K562 (cell line): ENCODE measurements around the gene ZKSCAN1. TPM values are rescaled to one million over a fixed set of nuclear protein-coding genes. Genes with fewer than 3 reads are reported as not detected.
A peak's percentile ranks its signal among the peaks of the same experiment; 100 is the strongest.

Experiments used
- ATAC-seq: fragments of 200-7000 bp; cut with Tn5 transposase; 3 replicates; pipeline ENCODE4 v1.9.1; 2020; ENCODE audit warnings: moderate library complexity
- BruUV-seq: library from RNA; stranded (reverse); fragments of 400-500 nt; replicated peaks from 2 replicates; lab custom pipeline; 2021; lab: Mats Ljungman, UMichigan
- CTCF ChIA-PET: fragments of 300-600 bp; formaldehyde crosslinking; extraction: SDS; loops from one replicate; lab custom pipeline; 2021; ENCODE audit warnings: low intra/inter-chr PET ratio; lab: Yijun Ruan, JAX
- POLR2A ChIA-PET: fragments of 300-600, 350-650 bp; sonication (Branson Sonifier 250); formaldehyde crosslinking; extraction: SDS; loops from one replicate; lab custom pipeline; 2021; ENCODE audit warnings: antibody characterized with exemption, inconsistent platforms; lab: Yijun Ruan, JAX
- DNase-seq, 4 experiments: peaks; one replicate each; pipeline versions ENCODE4 v3.0.0 to v3.0.0-alpha.2; 2011 to 2018; ENCODE audit warnings: low spot score in 3 of 4, mixed read lengths in 3 of 4; ENCODE audit errors: extremely low read depth in 1 of 4
- FAIRE-seq: peaks from 2 replicates; lab custom pipeline; 2011; peaks lifted over from hg19 to GRCh38; lab: Jason Lieb, UNC
- H2AFZ ChIP-seq: 2 replicates; pipeline ENCODE4 v1.6.0; 2011; ENCODE audit warnings: low read depth, low read length, control low read depth, inconsistent platforms
- H3K27ac ChIP-seq: fragments of 200-600 bp; 3 replicates; pipeline ENCODE4 v1.8.0; 2011; ENCODE audit warnings: low read depth, mild to moderate bottlenecking, control low read depth, inconsistent platforms, low read length, moderate library complexity, mixed read lengths; ENCODE audit errors: extremely low read depth
- H3K27me3 ChIP-seq, 2 experiments: fragments of 300-600 bp in 1 of 2; 2 replicates in 1 of 2; 3 replicates in 1 of 2; pipeline versions ENCODE4 v1.6.0 to v1.8.0; 2011; ENCODE audit warnings: inconsistent platforms in 2 of 2, low read length in 2 of 2, mild to moderate bottlenecking in 1 of 2, mixed read lengths in 1 of 2, moderate library complexity in 1 of 2; ENCODE audit not compliant: control insufficient read depth in 2 of 2, insufficient read depth in 2 of 2
- H3K36me3 ChIP-seq: fragments of 300-600 bp; 3 replicates; pipeline ENCODE4 v1.8.0; 2011; ENCODE audit warnings: mild to moderate bottlenecking, low read length, inconsistent platforms; ENCODE audit not compliant: control insufficient read depth, insufficient read depth
- H3K4me1 ChIP-seq, 2 experiments: fragments of 200-600 bp in 1 of 2; replicated peaks in 1 of 2; 2 replicates in 1 of 2; 3 replicates in 1 of 2; pipeline versions ENCODE4 v1.5.1 to v1.8.0; 2011; ENCODE audit warnings: inconsistent platforms in 2 of 2, low read length in 2 of 2, mild to moderate bottlenecking in 1 of 2, mixed read lengths in 1 of 2, moderate library complexity in 1 of 2; ENCODE audit not compliant: control insufficient read depth in 2 of 2, insufficient read depth in 2 of 2
- H3K4me2 ChIP-seq: 2 replicates; pipeline ENCODE4 v1.6.1; 2011; ENCODE audit warnings: low read length, control low read depth, inconsistent platforms, mixed read lengths; ENCODE audit not compliant: insufficient read depth
- H3K4me3 ChIP-seq: fragments of 200-600 bp; sonication (generic), shearing (Covaris generic); 2 replicates; pipeline ENCODE4 v1.5.1; 2016; ENCODE audit warnings: control low read depth, inconsistent platforms
- H3K79me2 ChIP-seq: fragments of 200-600 bp; 3 replicates; pipeline ENCODE4 v1.8.0; 2011; ENCODE audit warnings: low read length, inconsistent platforms; ENCODE audit not compliant: control insufficient read depth, insufficient read depth
- H3K9ac ChIP-seq, 2 experiments: 2 replicates each; pipeline versions ENCODE4 v1.6.0 to v1.6.1; 2011; ENCODE audit warnings: low read depth in 2 of 2, low read length in 2 of 2, control low read depth in 1 of 2, inconsistent platforms in 1 of 2, mild to moderate bottlenecking in 1 of 2, mixed read lengths in 1 of 2; ENCODE audit not compliant: insufficient read depth in 1 of 2
- H3K9me1 ChIP-seq: one replicate; pipeline ENCODE4 v1.6.0; 2011; ENCODE audit warnings: inconsistent platforms, mild to moderate bottlenecking, low read length, moderate library complexity; ENCODE audit not compliant: control insufficient read depth, insufficient read depth
- H3K9me3 ChIP-seq: replicated peaks from 2 replicates; pipeline ENCODE4 v1.5.1; 2011; ENCODE audit warnings: low read depth, low read length, inconsistent platforms; ENCODE audit not compliant: control insufficient read depth, insufficient read depth
- H4K20me1 ChIP-seq: replicated peaks from 2 replicates; pipeline ENCODE4 v1.6.1; 2011; ENCODE audit warnings: low read length, inconsistent platforms, mixed read lengths; ENCODE audit not compliant: control insufficient read depth, insufficient read depth
- CAMTA2 ChIP-seq: fragments of 250-450 bp; sonication (Bioruptor Pico); conservative IDR thresholded peaks from 2 replicates; pipeline ENCODE4 v1.5.1; 2022
- CBFA2T2 ChIP-seq: fragments of 450-650 bp; conservative IDR thresholded peaks from 2 replicates; pipeline ENCODE4 v1.6.1; 2017; ENCODE audit warnings: mild to moderate bottlenecking
- EP400 ChIP-seq: fragments of 450-650 bp; IDR thresholded peaks from 2 replicates; pipeline ENCODE4 v1.6.1; 2017; ENCODE audit warnings: antibody characterized with exemption, mild to moderate bottlenecking, moderate library complexity
- SOX6 ChIP-seq: fragments of 450-650 bp; IDR thresholded peaks from 2 replicates; pipeline ENCODE4 v1.6.1; 2014; ENCODE audit warnings: mild to moderate bottlenecking
- SREBF2 ChIP-seq: sonication (generic); formaldehyde crosslinking; IDR thresholded peaks from 2 replicates; pipeline ENCODE4 v1.4.0; 2020; ENCODE audit warnings: mild to moderate bottlenecking, missing genetic modification reagents
- ZNF75A ChIP-seq: fragments of 450-650 bp; formaldehyde crosslinking; IDR thresholded peaks from 2 replicates; pipeline ENCODE4 v1.4.0; 2020; ENCODE audit warnings: mild to moderate bottlenecking
- ZZZ3 ChIP-seq: fragments of 450-650 bp; IDR thresholded peaks from 2 replicates; pipeline ENCODE4 v1.6.1; 2016; ENCODE audit warnings: antibody characterized with exemption, mild to moderate bottlenecking, moderate library complexity
- WGBS: fragments of 100-300 bp; shearing (Covaris generic); methylation state at CpG from one replicate; pipeline ENCODE4 v1.1.6; 2016; ENCODE audit warnings: low coverage, mixed read lengths; ENCODE audit not compliant: insufficient coverage; ENCODE audit errors: missing lambda C conversion rate; 5-methylcytosine and 5-hydroxymethylcytosine counted together
- in situ Hi-C: fragments of 300-500 bp; cut with MboI; formaldehyde crosslinking; loops from 4 replicates; pipeline ENCODE4 v1.15.0; 2018; ENCODE audit warnings: inconsistent platforms, mixed read lengths
- intact Hi-C: fragments of 100-400 bp; cut with micrococcal nuclease; formaldehyde crosslinking; loops from 2 replicates; pipeline ENCODE4 v1.14.2; 2022
- polyA plus RNA-seq, 8 experiments: library from polyadenylated mRNA; depleted of rRNA in 4 of 8; stranded (reverse) in 5 of 8; unstranded in 3 of 8; fragments of >200 nt; fragmentation: Nextera tagmentation in 2 of 8; fragmentation: Illumina TruSeq in 1 of 8; extraction: Ambion mirVana in 2 of 8; extraction: Trizol in 1 of 8; gene quantifications; 2 replicates each; pipeline versions ENCODE4 v1.2.1 to v1.2.3, GENCODE V29; 2011 to 2014; ENCODE audit warnings: inconsistent platforms in 1 of 8, missing spikeins in 1 of 8
- total RNA-seq, 7 experiments: library from RNA; depleted of rRNA in 6 of 7; stranded (reverse); fragments of >200 nt in 6 of 7; fragmentation: Illumina TruSeq in 2 of 7; extraction: Trizol in 2 of 7; gene quantifications; 2 replicates each; pipeline versions ENCODE4 v1.2.1 to v1.2.3, GENCODE V29; 2011 to 2021; ENCODE audit warnings: low replicate concordance in 1 of 7
- TF ChIP-seq, protein P1 (sequence below): IDR thresholded peaks from 3 replicates; pipeline ENCODE4 v1.6.1; 2011; ENCODE audit warnings: borderline replicate concordance, mild to moderate bottlenecking, moderate library complexity; ENCODE audit not compliant: insufficient read length; ENCODE audit errors: extremely low read depth
- TF ChIP-seq, protein P2 (sequence below): sonication (generic); formaldehyde crosslinking; IDR thresholded peaks from 2 replicates; pipeline ENCODE4 v1.8.1; 2023; ENCODE audit warnings: mild to moderate bottlenecking, missing genetic modification reagents

The ZKSCAN1 gene
- total and polyA plus RNA-seq, 9 of the 15 experiments (the other 6 are each of a cell fraction or from before 2014, with no cell fraction given), result 5.3 to 43.0 (median 23.2) TPM

DNA sequence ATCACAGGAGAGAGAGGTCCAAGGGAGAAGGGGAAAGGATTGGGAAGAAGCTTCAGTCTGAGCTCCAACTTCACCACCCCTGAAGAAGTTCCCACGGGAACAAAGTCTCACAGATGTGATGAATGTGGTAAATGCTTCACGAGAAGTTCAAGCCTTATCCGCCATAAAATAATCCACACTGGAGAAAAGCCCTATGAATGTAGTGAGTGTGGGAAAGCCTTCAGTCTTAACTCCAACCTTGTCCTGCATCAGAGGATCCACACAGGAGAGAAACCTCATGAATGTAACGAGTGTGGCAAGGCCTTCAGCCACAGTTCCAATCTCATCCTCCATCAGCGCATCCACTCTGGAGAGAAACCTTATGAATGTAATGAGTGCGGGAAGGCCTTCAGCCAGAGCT lies 18.1 kb downstream of the ZKSCAN1 start:
- POLR2A ChIA-PET, result interaction anchor here (1.1 kb wide), 1 partner anchor 9 kb away, joined by 3 read pairs; no protein-coding TSS in a partner anchor
- no TSS peak for BruUV-seq
- Histone ChIP-seq H3K9me1 (no peaks in the 10 kb centered on the region), H3K79me2 (no peaks in the 10 kb centered on the region), H3K9me3 (no peaks in the 10 kb centered on the region; the same call in 1 of the 2 replicates), H3K36me3 (peaks cover 62% of the 10 kb centered on the region), H3K4me3 (no peak overlapping the region), H3K9ac (no peak overlapping the region), H4K20me1 (no peaks in the 10 kb centered on the region), H3K4me1 (no peaks in the 10 kb centered on the region), H3K27me3 (no peaks in the 10 kb centered on the region), H2AFZ (no peak overlapping the region), H3K27ac (no peak overlapping the region), H3K4me2 (no peak overlapping the region)
- TF ChIP-seq EP400 (no peak), SOX6 (peak; percentile 34; the same call in 1 of the 2 replicates), ZNF75A (peak; percentile 93)
- FAIRE-seq (no peak), DNase-seq (no peak), ATAC-seq (no peak)
- WGBS, result 98% methylated on average over 6 of the region's 6 CpGs
- intact Hi-C loops (no loop called here), in situ Hi-C loops (no loop called here)
- CTCF ChIA-PET, result interaction anchor here (0.7 kb wide), 1 partner anchor 161 kb away, joined by 3 read pairs; no protein-coding TSS in a partner anchor

DNA sequence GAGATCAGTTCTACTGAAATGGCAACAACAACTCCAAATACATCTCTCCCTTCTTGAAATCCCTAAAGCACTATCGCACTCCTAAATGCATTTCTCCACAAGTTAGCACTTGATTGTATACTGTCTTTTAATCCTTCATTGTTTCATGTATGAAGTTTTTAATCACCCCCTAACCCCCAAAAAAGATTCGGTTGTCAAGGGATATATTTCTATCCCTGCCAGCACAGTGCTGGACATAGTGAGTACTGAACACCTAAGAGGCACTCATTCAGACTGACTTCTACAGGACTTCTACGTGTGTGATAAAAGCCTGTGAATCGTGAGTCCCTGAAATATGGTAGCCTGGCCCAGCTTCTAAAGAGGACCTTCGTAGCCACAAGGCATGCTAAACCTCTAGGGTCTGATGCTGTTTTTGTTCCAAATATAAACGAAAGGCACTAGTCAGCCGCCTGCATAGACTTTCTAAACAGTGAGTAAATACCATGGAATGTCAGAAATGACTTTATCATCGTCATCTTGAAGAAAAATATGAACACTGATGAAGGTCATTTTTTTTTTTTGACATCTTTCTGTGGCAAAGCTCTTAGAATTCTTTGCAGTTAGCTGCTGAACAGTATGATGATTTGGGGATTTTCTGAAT lies 19.6 kb downstream of the ZKSCAN1 start:
- no peak for ATAC-seq
- H3K4me2 ChIP-seq, result no peak overlapping the region
- POLR2A ChIA-PET, result no interaction called here

More for the DNA sequence above, 19.6 kb downstream of the ZKSCAN1 start:
- no peaks in the 10 kb centered on the region; the same call in 1 of the 2 replicates for H3K9me3 ChIP-seq
- BruUV-seq, result no TSS peak
- in situ Hi-C loops, result no loop called here
- no peak overlapping the region for H2AFZ ChIP-seq
- CTCF ChIA-PET, result no interaction called here
- no peaks in the 10 kb centered on the region for H3K27me3 ChIP-seq
- H3K4me1 ChIP-seq, result no peaks in the 10 kb centered on the region
- no peak for TF ChIP-seq CBFA2T2
- no peak for TF ChIP-seq CAMTA2 (CRISPR knock-in tag)
- no peak for TF ChIP-seq ZZZ3
- TF ChIP-seq, protein P1, sequence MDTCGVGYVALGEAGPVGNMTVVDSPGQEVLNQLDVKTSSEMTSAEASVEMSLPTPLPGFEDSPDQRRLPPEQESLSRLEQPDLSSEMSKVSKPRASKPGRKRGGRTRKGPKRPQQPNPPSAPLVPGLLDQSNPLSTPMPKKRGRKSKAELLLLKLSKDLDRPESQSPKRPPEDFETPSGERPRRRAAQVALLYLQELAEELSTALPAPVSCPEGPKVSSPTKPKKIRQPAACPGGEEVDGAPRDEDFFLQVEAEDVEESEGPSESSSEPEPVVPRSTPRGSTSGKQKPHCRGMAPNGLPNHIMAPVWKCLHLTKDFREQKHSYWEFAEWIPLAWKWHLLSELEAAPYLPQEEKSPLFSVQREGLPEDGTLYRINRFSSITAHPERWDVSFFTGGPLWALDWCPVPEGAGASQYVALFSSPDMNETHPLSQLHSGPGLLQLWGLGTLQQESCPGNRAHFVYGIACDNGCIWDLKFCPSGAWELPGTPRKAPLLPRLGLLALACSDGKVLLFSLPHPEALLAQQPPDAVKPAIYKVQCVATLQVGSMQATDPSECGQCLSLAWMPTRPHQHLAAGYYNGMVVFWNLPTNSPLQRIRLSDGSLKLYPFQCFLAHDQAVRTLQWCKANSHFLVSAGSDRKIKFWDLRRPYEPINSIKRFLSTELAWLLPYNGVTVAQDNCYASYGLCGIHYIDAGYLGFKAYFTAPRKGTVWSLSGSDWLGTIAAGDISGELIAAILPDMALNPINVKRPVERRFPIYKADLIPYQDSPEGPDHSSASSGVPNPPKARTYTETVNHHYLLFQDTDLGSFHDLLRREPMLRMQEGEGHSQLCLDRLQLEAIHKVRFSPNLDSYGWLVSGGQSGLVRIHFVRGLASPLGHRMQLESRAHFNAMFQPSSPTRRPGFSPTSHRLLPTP, result no peak
- TF ChIP-seq SREBF2 (CRISPR knock-in tag), result no peak
- TF ChIP-seq, protein P2, sequence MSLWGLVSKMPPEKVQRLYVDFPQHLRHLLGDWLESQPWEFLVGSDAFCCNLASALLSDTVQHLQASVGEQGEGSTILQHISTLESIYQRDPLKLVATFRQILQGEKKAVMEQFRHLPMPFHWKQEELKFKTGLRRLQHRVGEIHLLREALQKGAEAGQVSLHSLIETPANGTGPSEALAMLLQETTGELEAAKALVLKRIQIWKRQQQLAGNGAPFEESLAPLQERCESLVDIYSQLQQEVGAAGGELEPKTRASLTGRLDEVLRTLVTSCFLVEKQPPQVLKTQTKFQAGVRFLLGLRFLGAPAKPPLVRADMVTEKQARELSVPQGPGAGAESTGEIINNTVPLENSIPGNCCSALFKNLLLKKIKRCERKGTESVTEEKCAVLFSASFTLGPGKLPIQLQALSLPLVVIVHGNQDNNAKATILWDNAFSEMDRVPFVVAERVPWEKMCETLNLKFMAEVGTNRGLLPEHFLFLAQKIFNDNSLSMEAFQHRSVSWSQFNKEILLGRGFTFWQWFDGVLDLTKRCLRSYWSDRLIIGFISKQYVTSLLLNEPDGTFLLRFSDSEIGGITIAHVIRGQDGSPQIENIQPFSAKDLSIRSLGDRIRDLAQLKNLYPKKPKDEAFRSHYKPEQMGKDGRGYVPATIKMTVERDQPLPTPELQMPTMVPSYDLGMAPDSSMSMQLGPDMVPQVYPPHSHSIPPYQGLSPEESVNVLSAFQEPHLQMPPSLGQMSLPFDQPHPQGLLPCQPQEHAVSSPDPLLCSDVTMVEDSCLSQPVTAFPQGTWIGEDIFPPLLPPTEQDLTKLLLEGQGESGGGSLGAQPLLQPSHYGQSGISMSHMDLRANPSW (CRISPR knock-in tag), result no peak
- H3K79me2 ChIP-seq, result no peaks in the 10 kb centered on the region
- H3K4me3 ChIP-seq, result no peak overlapping the region
- peaks cover 60% of the 10 kb centered on the region for H3K36me3 ChIP-seq
- no peak for FAIRE-seq
- intact Hi-C loops, result no loop called here
- WGBS, result 90% methylated on average over 8 of the region's 8 CpGs
- H3K9me1 ChIP-seq, result no peaks in the 10 kb centered on the region
- DNase-seq, result no peak
- H4K20me1 ChIP-seq, result no peaks in the 10 kb centered on the region
- no peak overlapping the region for H3K9ac ChIP-seq
- no peak overlapping the region for H3K27ac ChIP-seq
